COLO829 (cell line): Measurements from ENCODE around the gene TENM3.

Experiments
- DNase-seq: peaks from one replicate; pipeline ENCODE4 v3.0.0; 2012; ENCODE audit warnings: low spot score

The TENM3 gene

GRCh38 chr4:182818926-182819730 is 575.9 kb downstream of the TENM3 start:
- DNase-seq: no peak

GRCh38 chr4:182819751-182820150 is 576.5 kb downstream of the TENM3 start:
- no peak for DNase-seq

- DNase-seq: no peak
Measured at GRCh38 chr4:182822554-182822953, 579.4 kb downstream of the TENM3 start.

GRCh38 chr4:182823576-182823975 is 580.4 kb downstream of the TENM3 start:
- DNase-seq: no peak

- no peak for DNase-seq
Measured at GRCh38 chr4:182825003-182825402, 581.8 kb downstream of the TENM3 start.

- DNase-seq: no peak
Measured at GRCh38 chr4:182825786-182826185, 582.6 kb downstream of the TENM3 start.

- no peak for DNase-seq
Measured at GRCh38 chr4:182826391-182826790, 583.2 kb downstream of the TENM3 start.

GRCh38 chr4:182827166-182827565 is 584.0 kb downstream of the TENM3 start:
- DNase-seq: no peak

- no peak for DNase-seq
Measured at GRCh38 chr4:182827954-182828353, 584.8 kb downstream of the TENM3 start.

- DNase-seq: no peak
Measured at GRCh38 chr4:182828360-182829025, 585.3 kb downstream of the TENM3 start.

- no peak for DNase-seq
Measured at GRCh38 chr4:182829196-182829595, 586.0 kb downstream of the TENM3 start.

- DNase-seq: no peak
Measured at GRCh38 chr4:182831376-182831775, 588.2 kb downstream of the TENM3 start.

- DNase-seq: no peak
Measured at GRCh38 chr4:182832352-182833120, 589.3 kb downstream of the TENM3 start.

- no peak for DNase-seq
Measured at GRCh38 chr4:182835006-182835740, 592.0 kb downstream of the TENM3 start.

GRCh38 chr4:182837831-182838230 is 594.6 kb downstream of the TENM3 start:
- no peak for DNase-seq

GRCh38 chr4:182838535-182838934 is 595.3 kb downstream of the TENM3 start:
- DNase-seq: no peak

- DNase-seq: no peak
Measured at GRCh38 chr4:182839256-182839655, 596.1 kb downstream of the TENM3 start.

- no peak for DNase-seq
Measured at GRCh38 chr4:182840108-182840507, 596.9 kb downstream of the TENM3 start.

GRCh38 chr4:182842104-182842600 is 599.0 kb downstream of the TENM3 start:
- no peak for DNase-seq

GRCh38 chr4:182842759-182843390 is 599.7 kb downstream of the TENM3 start:
- DNase-seq: no peak

GRCh38 chr4:182843808-182844325 is 600.7 kb downstream of the TENM3 start:
- DNase-seq: no peak
